A673 (cell line): ENCODE data around the gene AP2M1. TPM values are rescaled to one million over a fixed set of nuclear protein-coding genes. Genes with fewer than 3 reads are reported as not detected.

Experiments used
- BruUV-seq: library from RNA; stranded (reverse); fragments of 400-500 nt; replicated peaks from 2 replicates; lab custom pipeline; 2021; lab: Mats Ljungman, UMichigan
- CTCF ChIA-PET: fragments of 300-600 bp; sonication (Branson Sonifier 250); formaldehyde crosslinking; loops from one replicate; lab custom pipeline; 2022; ENCODE audit warnings: antibody characterized with exemption; lab: Charles Lee
- POLR2A ChIA-PET: fragments of 300-600 bp; sonication (Branson Sonifier 250); formaldehyde crosslinking; loops from one replicate; lab custom pipeline; 2022; ENCODE audit warnings: antibody characterized with exemption; ENCODE audit not compliant: low non-redundant PET; lab: Charles Lee
- DNase-seq: peaks from one replicate; pipeline ENCODE4 v3.0.0-alpha.2; 2015; ENCODE audit warnings: low spot score
- H3K27ac ChIP-seq: fragments of 200-600 bp; sonication (generic); 2 replicates; pipeline ENCODE4 v1.5.1; 2016; ENCODE audit warnings: mixed run types, low read depth, mild to moderate bottlenecking, mixed read lengths, antibody characterized with exemption, low read length; ENCODE audit not compliant: poor library complexity, severe bottlenecking
- H3K27me3 ChIP-seq: fragments of 200-600 bp; sonication (generic); replicated peaks from 2 replicates; pipeline ENCODE4 v1.6.1; 2017; ENCODE audit warnings: mixed run types, low read depth, mild to moderate bottlenecking, mixed read lengths, antibody characterized with exemption, low read length; ENCODE audit not compliant: insufficient read depth, poor library complexity
- H3K36me3 ChIP-seq: fragments of 200-600 bp; sonication (generic); 2 replicates; pipeline ENCODE4 v1.6.1; 2016; ENCODE audit warnings: mixed run types, mild to moderate bottlenecking, mixed read lengths, antibody characterized with exemption, low read length; ENCODE audit not compliant: insufficient read depth, poor library complexity, severe bottlenecking
- H3K4me1 ChIP-seq: fragments of 200-600 bp; sonication (generic); 2 replicates; pipeline ENCODE4 v1.6.1; 2017; ENCODE audit warnings: mixed run types, mild to moderate bottlenecking, mixed read lengths, antibody characterized with exemption, low read length; ENCODE audit not compliant: insufficient read depth, poor library complexity, severe bottlenecking
- H3K4me3 ChIP-seq: fragments of 200-600 bp; sonication (generic); 2 replicates; pipeline ENCODE4 v1.5.1; 2016; ENCODE audit warnings: low read depth, mixed run types, mild to moderate bottlenecking, mixed read lengths, low read length; ENCODE audit not compliant: poor library complexity, severe bottlenecking
- H3K9me3 ChIP-seq: fragments of 200-600 bp; sonication (generic); 2 replicates; pipeline ENCODE4 v1.6.1; 2016; ENCODE audit warnings: mixed run types, low read depth, mild to moderate bottlenecking, mixed read lengths, antibody characterized with exemption, low read length; ENCODE audit not compliant: poor library complexity, severe bottlenecking
- CTCF ChIP-seq: fragments of 300-800, 200-600 bp; sonication (generic); conservative IDR thresholded peaks from 2 replicates; pipeline ENCODE4 v1.5.1; 2017; ENCODE audit warnings: low read depth, mild to moderate bottlenecking, antibody characterized with exemption, low read length, moderate library complexity, mixed read lengths
- EZH2 ChIP-seq: fragments of 200-600 bp; sonication (generic); IDR thresholded peaks from 2 replicates; pipeline ENCODE4 v1.6.1; 2017; ENCODE audit warnings: borderline replicate concordance, low read depth, mild to moderate bottlenecking, mixed read lengths, antibody characterized with exemption, low read length; ENCODE audit not compliant: poor library complexity, severe bottlenecking
- intact Hi-C: fragments of 100-400 bp; cut with micrococcal nuclease; formaldehyde crosslinking; loops from one replicate; pipeline ENCODE4 v1.10.0; 2022; ENCODE audit not compliant: unreplicated experiment
- total RNA-seq: library from RNA; stranded (reverse); gene quantifications from 2 replicates; pipeline ENCODE4 v1.2.3, GENCODE V29; 2021

AP2M1 gene
- total RNA-seq, 1 experiment from 2014 or later = 419 TPM

GRCh38 chr3:184171562-184171961 lies 3.1 kb upstream of the AP2M1 start:
- Histone ChIP-seq H3K4me1 (peaks cover under 1% of the 10 kb centered on the region), H3K27me3 (no peaks in the 10 kb centered on the region), H3K27ac (no peak overlapping the region), H3K4me3 (no peak overlapping the region), H3K36me3 (peaks cover 35% of the 10 kb centered on the region), H3K9me3 (no peaks in the 10 kb centered on the region)
- TF ChIP-seq CTCF (no peak), EZH2 (no peak)
- no TSS peak for BruUV-seq
- DNase-seq = peak; percentile 35
- intact Hi-C loops = loop anchor here (5.0 kb wide), 1 partner anchor 126 kb away; the partner anchor contains the start of gene PSMD2
- CTCF ChIA-PET = no interaction called here
- POLR2A ChIA-PET = no interaction called here

GRCh38 chr3:184172681-184173373 lies 1.8 kb upstream of the AP2M1 start:
- Histone ChIP-seq H3K27me3 (no peaks in the 10 kb centered on the region), H3K36me3 (peaks cover 33% of the 10 kb centered on the region), H3K27ac (no peak overlapping the region), H3K9me3 (no peaks in the 10 kb centered on the region), H3K4me3 (no peak overlapping the region), H3K4me1 (peaks cover 9% of the 10 kb centered on the region)
- CTCF ChIA-PET = no interaction called here
- no TSS peak for BruUV-seq
- no peak for TF ChIP-seq EZH2
- TF ChIP-seq CTCF = no peak
- DNase-seq = no peak
- intact Hi-C loops = loop anchor here (5.0 kb wide), 1 partner anchor 124 kb away; the partner anchor contains the start of gene PSMD2
- POLR2A ChIA-PET = interaction anchor here (0.5 to 0.8 kb wide), 3 partner anchors 13 to 43 kb away, joined by 3 to 4 read pairs (median 3); partner anchors contain the start of gene ABCF3

GRCh38 chr3:184173374-184173722 lies 1.3 kb upstream of the AP2M1 start:
- Histone ChIP-seq H3K4me3 (no peak overlapping the region), H3K27me3 (no peaks in the 10 kb centered on the region), H3K36me3 (peaks cover 33% of the 10 kb centered on the region), H3K27ac (no peak overlapping the region), H3K4me1 (peaks cover 9% of the 10 kb centered on the region), H3K9me3 (no peaks in the 10 kb centered on the region)
- no TSS peak for BruUV-seq
- TF ChIP-seq CTCF = no peak
- no peak for TF ChIP-seq EZH2
- ChIA-PET CTCF (no interaction called here), POLR2A (interaction anchor here (0.8 kb wide), 1 partner anchor 13 kb away, joined by 4 read pairs; the partner anchor contains the start of gene ABCF3)
- DNase-seq = no peak
- intact Hi-C loops = loop anchor here (5.0 kb wide), 1 partner anchor 124 kb away; the partner anchor contains the start of gene PSMD2
